HCT116 (cell line): ENCODE results near the gene CST1. TPM values are rescaled to one million over a fixed set of nuclear protein-coding genes. Genes with fewer than 3 reads are reported as not detected.
"Not testable (repeated sequence)": the region's sequence is repeated elsewhere in the genome, so short reads cannot be mapped to it uniquely, and the experiment has no call there.

ENCODE experiments used
- ATAC-seq: fragments of 200-7000 bp; cut with Tn5 transposase; 2 replicates; pipeline ENCODE4 v1.9.1; 2020; ENCODE audit warnings: mild to moderate bottlenecking, moderate library complexity
- BruUV-seq: library from RNA; stranded (reverse); fragments of 400-500 nt; replicated peaks from 2 replicates; lab custom pipeline; 2021; lab: Mats Ljungman, UMichigan
- CTCF ChIA-PET: fragments of 300-600 bp; sonication (Branson Sonifier 250); formaldehyde crosslinking; loops from one replicate; lab custom pipeline; 2021; ENCODE audit warnings: antibody characterized with exemption; lab: Charles Lee
- POLR2A ChIA-PET: fragments of 300-600, 350-600 bp; sonication (Branson Sonifier 250); formaldehyde crosslinking; loops from one replicate; lab custom pipeline; 2021; ENCODE audit warnings: antibody characterized with exemption; lab: Charles Lee
- RAD21 ChIA-PET, 2 experiments: fragments of 300-600 bp; sonication (Branson Sonifier 250); formaldehyde crosslinking; loops; one replicate each; lab custom pipeline; 2023; ENCODE audit warnings: low total read pairs in 2 of 2; ENCODE audit not compliant: uncharacterized antibody in 2 of 2, unreplicated experiment in 2 of 2, low non-redundant PET in 1 of 2; lab: Charles Lee
- DNase-seq: peaks from one replicate; pipeline ENCODE4 v3.0.0-alpha.2; 2010; ENCODE audit warnings: low read depth, low spot score
- H2AFZ ChIP-seq: fragments of 200-600 bp; shearing (Covaris generic), sonication (generic); 2 replicates; pipeline ENCODE4 v1.6.1; 2017; ENCODE audit warnings: low read depth, mixed run types, mixed read lengths, antibody characterized with exemption, low read length; ENCODE audit not compliant: poor library complexity, severe bottlenecking
- H3K27ac ChIP-seq: 2 replicates; pipeline ENCODE4 v1.5.1; 2012; ENCODE audit warnings: low read depth, low read length
- H3K27me3 ChIP-seq: fragments of 200-600 bp; sonication (generic); 2 replicates; pipeline ENCODE4 v1.6.1; 2016; ENCODE audit warnings: mixed run types, low read length, mixed read lengths; ENCODE audit not compliant: insufficient read depth
- H3K36me3 ChIP-seq, 2 experiments: fragments of 200-500 bp in 1 of 2; fragments of 200-600 bp in 1 of 2; sonication (Bioruptor generic) in 1 of 2; sonication (generic) in 1 of 2; 2 replicates each; pipeline versions ENCODE4 v1.5.1 to v1.6.1; 2014 to 2016; ENCODE audit warnings: low read length in 2 of 2, inconsistent platforms in 1 of 2, mixed read lengths in 1 of 2, mixed run types in 1 of 2; ENCODE audit not compliant: insufficient read depth in 2 of 2, control insufficient read depth in 1 of 2
- H3K4me1 ChIP-seq, 2 experiments: fragments of 200-600 bp in 1 of 2; sonication (generic) in 1 of 2; 2 replicates each; pipeline versions ENCODE4 v1.5.1 to v1.6.1; 2012 to 2017; ENCODE audit warnings: low read length in 2 of 2, inconsistent platforms in 1 of 2, mild to moderate bottlenecking in 1 of 2, mixed read lengths in 1 of 2, mixed run types in 1 of 2, moderate library complexity in 1 of 2; ENCODE audit not compliant: insufficient read depth in 2 of 2, control insufficient read depth in 1 of 2
- H3K4me2 ChIP-seq: fragments of 200-600 bp; sonication (generic); 2 replicates; pipeline ENCODE4 v1.6.1; 2017; ENCODE audit warnings: mixed run types, low read length, mixed read lengths
- H3K4me3 ChIP-seq, 2 experiments: fragments of 200-600 bp in 1 of 2; sonication (generic) in 1 of 2; replicated peaks in 1 of 2; 2 replicates each; pipeline ENCODE4 v1.5.1; 2011 to 2016; ENCODE audit warnings: low read length in 2 of 2, control low read depth in 1 of 2, low read depth in 1 of 2, mild to moderate bottlenecking in 1 of 2, mixed read lengths in 1 of 2, mixed run types in 1 of 2
- H3K79me2 ChIP-seq: fragments of 200-600 bp; sonication (generic); 2 replicates; pipeline ENCODE4 v1.6.1; 2017; ENCODE audit warnings: mild to moderate bottlenecking, mixed run types, low read length, moderate library complexity, mixed read lengths; ENCODE audit not compliant: insufficient read depth
- H3K9ac ChIP-seq: fragments of 200-600 bp; sonication (generic); 2 replicates; pipeline ENCODE4 v1.6.1; 2016; ENCODE audit warnings: low read length, mixed read lengths
- H3K9me2 ChIP-seq: fragments of 200-600 bp; sonication (generic), shearing (Covaris generic); 2 replicates; pipeline ENCODE4 v1.6.1; 2017; ENCODE audit warnings: mixed run types, mild to moderate bottlenecking, moderate library complexity; ENCODE audit not compliant: insufficient read depth
- H3K9me3 ChIP-seq, 2 experiments: fragments of 200-500 bp in 1 of 2; fragments of 200-600 bp in 1 of 2; sonication (Bioruptor generic) in 1 of 2; sonication (generic) in 1 of 2; 2 replicates each; pipeline ENCODE4 v1.6.1; 2014 to 2017; ENCODE audit warnings: low read length in 2 of 2, mixed read lengths in 2 of 2, inconsistent platforms in 1 of 2, low read depth in 1 of 2, mild to moderate bottlenecking in 1 of 2, mixed run types in 1 of 2, moderate library complexity in 1 of 2; ENCODE audit not compliant: control insufficient read depth in 1 of 2, insufficient read depth in 1 of 2
- H4K20me1 ChIP-seq: fragments of 200-600 bp; sonication (generic), shearing (Covaris generic); 2 replicates; pipeline ENCODE4 v1.6.1; 2017; ENCODE audit warnings: mixed run types, mild to moderate bottlenecking, moderate library complexity; ENCODE audit not compliant: insufficient read depth
- EZH2phosphoT487 ChIP-seq: fragments of 200-600 bp; IDR thresholded peaks from 2 replicates; pipeline ENCODE4 v1.6.1; 2018; ENCODE audit warnings: antibody characterized with exemption, borderline replicate concordance
- POLR2AphosphoS5 ChIP-seq: IDR thresholded peaks from 2 replicates; pipeline ENCODE4 v1.6.1; 2011; ENCODE audit warnings: mild to moderate bottlenecking, low read depth, low read length, moderate library complexity
- RAD21 ChIP-seq: IDR thresholded peaks from 2 replicates; pipeline ENCODE4 v1.6.1; 2012; ENCODE audit warnings: low read depth, mild to moderate bottlenecking
- SIN3A ChIP-seq: IDR thresholded peaks from 2 replicates; pipeline ENCODE4 v1.6.1; 2012; ENCODE audit warnings: low read depth
- intact Hi-C: fragments of 100-400 bp; cut with micrococcal nuclease; formaldehyde crosslinking; loops from 2 replicates; pipeline ENCODE4 v1.10.0; 2022
- total RNA-seq: library from RNA; stranded (reverse); gene quantifications from one replicate; pipeline ENCODE4 v1.2.1, GENCODE V29; 2021; ENCODE audit not compliant: unreplicated experiment
- TF ChIP-seq, protein P1 (sequence below), 3 experiments: fragments of 200-600 bp in 1 of 3; sonication (generic) in 1 of 3; IDR thresholded peaks in 2 of 3; conservative IDR thresholded peaks in 1 of 3; 2 replicates each; pipeline ENCODE4 v1.5.1; 2012 to 2017; ENCODE audit warnings: low read depth in 2 of 3, low read length in 2 of 3, antibody characterized with exemption in 1 of 3, borderline replicate concordance in 1 of 3, control low read depth in 1 of 3, mild to moderate bottlenecking in 1 of 3, mixed read lengths in 1 of 3, mixed run types in 1 of 3, moderate library complexity in 1 of 3; ENCODE audit not compliant: insufficient read depth in 1 of 3

The CST1 gene
- total RNA-seq, 1 experiment from 2014 or later = not detected

DNA sequence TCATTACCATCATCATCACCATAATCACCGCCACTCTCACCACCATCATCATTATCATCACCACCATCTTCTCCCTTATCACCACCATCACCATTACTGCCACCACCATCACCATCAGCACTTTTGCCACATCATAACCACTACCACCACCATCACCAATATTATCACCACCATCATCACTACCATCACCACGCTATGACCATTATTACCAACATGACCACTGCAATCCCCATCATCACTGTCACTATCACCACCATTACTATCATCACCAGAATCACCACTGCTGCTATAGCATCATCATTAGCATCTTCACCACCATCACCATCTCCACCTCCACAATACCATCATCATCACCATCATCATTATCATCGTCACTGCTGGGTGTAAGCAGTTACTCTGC, 25.6 kb downstream of the CST1 start (continued):
- TF ChIP-seq, protein P1, sequence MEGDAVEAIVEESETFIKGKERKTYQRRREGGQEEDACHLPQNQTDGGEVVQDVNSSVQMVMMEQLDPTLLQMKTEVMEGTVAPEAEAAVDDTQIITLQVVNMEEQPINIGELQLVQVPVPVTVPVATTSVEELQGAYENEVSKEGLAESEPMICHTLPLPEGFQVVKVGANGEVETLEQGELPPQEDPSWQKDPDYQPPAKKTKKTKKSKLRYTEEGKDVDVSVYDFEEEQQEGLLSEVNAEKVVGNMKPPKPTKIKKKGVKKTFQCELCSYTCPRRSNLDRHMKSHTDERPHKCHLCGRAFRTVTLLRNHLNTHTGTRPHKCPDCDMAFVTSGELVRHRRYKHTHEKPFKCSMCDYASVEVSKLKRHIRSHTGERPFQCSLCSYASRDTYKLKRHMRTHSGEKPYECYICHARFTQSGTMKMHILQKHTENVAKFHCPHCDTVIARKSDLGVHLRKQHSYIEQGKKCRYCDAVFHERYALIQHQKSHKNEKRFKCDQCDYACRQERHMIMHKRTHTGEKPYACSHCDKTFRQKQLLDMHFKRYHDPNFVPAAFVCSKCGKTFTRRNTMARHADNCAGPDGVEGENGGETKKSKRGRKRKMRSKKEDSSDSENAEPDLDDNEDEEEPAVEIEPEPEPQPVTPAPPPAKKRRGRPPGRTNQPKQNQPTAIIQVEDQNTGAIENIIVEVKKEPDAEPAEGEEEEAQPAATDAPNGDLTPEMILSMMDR (IDR thresholded peaks at IDR 0.05 in 2 of 3, conservative IDR thresholded peaks at IDR 0.05 in 1 of 3; ENCODE audit: borderline replicate concordance in 1 of 3, insufficient read depth in 1 of 3, low read depth in 2 of 3, low read length in 2 of 3) = no peak
- TF ChIP-seq SIN3A (no peak), EZH2phosphoT487 (no peak), RAD21 (no peak), POLR2AphosphoS5 (no peak)

DNA sequence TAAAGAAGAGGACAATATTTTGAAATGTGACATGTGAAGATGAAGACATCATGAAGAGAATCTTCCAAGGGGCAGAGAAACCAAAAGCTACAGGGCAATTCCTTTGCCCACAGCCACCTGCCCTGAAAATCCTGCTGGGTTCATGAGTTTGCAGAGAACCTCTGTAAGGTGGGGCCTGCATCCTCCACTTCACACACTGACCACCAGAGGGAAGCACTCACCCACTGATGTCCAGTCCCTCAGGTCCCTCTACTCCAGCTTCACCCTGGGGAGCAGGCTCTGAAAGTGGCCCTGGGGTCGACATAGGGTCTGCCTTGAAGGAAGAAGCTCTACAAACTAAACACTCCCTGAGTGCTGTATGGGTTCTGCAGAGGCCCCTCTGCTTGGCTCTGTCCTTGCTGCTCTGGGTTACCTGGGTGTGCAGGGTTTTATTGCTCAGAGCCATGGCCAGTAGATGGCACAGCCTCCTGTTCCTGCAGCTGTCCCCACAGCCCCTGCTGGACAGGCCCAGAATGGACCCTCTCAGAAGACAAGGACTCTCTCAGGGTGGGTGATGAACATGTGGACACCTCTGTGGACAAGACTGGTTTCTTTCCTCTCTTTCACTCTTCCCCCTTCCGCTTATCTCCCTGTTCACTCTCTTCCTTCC, 27.0 kb downstream of the CST1 start:
- BruUV-seq, H3K9me3 ChIP-seq, H3K4me1 ChIP-seq, H4K20me1 ChIP-seq, H3K27ac ChIP-seq, H3K9ac ChIP-seq, H3K4me2 ChIP-seq, intact Hi-C loops, POLR2A ChIA-PET, H3K4me3 ChIP-seq, H3K27me3 ChIP-seq, H3K9me2 ChIP-seq, H3K36me3 ChIP-seq, H2AFZ ChIP-seq, RAD21 ChIA-PET, DNase-seq, H3K79me2 ChIP-seq: not testable (repeated sequence)
- CTCF ChIA-PET = interaction anchor here (0.6 kb wide), 1 partner anchor 294 kb away, joined by 3 read pairs; no protein-coding TSS in a partner anchor
- TF ChIP-seq RAD21 = peak; percentile 28; the same call in 1 of the 2 replicates
- TF ChIP-seq, protein P1 (IDR thresholded peaks at IDR 0.05 in 2 of 3, conservative IDR thresholded peaks at IDR 0.05 in 1 of 3; ENCODE audit: borderline replicate concordance in 1 of 3, insufficient read depth in 1 of 3, low read depth in 2 of 3, low read length in 2 of 3) = peak; percentile 39 to 61 (median 51); a peak in 5 of 6 replicates
- peak; percentile 98 for ATAC-seq

DNA sequence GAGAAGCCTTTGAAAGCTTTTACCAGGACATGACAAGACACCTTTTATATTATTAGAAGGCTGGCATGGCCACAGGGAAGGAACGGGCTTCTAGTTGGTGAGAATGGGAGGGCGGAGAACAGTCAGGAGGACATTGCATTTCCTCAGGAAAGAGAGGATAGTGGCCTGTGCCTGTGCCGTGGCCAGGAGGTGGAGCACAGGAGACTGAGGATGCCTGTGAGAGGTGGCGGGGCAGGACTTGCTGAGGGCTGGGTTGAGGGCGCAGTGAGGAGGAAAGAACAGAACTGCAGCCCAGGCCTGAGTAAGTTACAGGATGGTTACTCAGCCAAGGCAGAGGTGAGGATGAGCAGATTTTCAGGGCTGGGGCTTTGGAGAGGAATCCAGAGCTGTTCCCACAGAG, 27.9 kb downstream of the CST1 start:
- H3K9me2 ChIP-seq, H3K4me3 ChIP-seq, ATAC-seq, H3K9ac ChIP-seq, POLR2A ChIA-PET, H2AFZ ChIP-seq, H3K27me3 ChIP-seq, H3K4me2 ChIP-seq, H3K79me2 ChIP-seq, H4K20me1 ChIP-seq, BruUV-seq, DNase-seq, H3K36me3 ChIP-seq, intact Hi-C loops, H3K4me1 ChIP-seq, RAD21 ChIA-PET, H3K9me3 ChIP-seq, H3K27ac ChIP-seq: not testable (repeated sequence)
- CTCF ChIA-PET = interaction anchor here (0.8 kb wide), 1 partner anchor 54 kb away, joined by 3 read pairs; no protein-coding TSS in a partner anchor
